ENCODE results near the gene GLDC. TPM values are rescaled to one million over a fixed set of nuclear protein-coding genes. Genes with fewer than 3 reads are reported as not detected.

GLDC gene
- total RNA-seq, 2 experiments from 2014 or later = not detected

DNA sequence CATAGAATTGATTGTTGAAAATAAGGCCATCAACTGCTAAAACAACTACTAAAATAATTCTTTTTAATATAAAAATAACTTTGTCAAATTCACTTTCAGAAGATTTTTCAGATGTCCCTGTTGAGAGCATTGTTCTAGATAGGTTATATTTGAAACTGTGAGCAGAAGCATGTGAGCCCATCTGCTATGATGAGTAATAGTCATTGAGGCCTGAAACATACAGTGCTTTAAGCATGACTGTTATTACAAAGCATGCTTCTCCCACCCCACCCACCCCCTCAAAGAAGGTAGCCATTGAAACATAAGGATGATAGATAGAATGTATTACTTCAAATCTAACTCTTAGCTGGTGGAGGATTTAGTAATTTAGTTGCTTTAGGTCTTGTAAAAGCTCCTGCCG lies 146.5 kb downstream of the GLDC start:
- no TSS peak for BruUV-seq (replicated peaks)

DNA sequence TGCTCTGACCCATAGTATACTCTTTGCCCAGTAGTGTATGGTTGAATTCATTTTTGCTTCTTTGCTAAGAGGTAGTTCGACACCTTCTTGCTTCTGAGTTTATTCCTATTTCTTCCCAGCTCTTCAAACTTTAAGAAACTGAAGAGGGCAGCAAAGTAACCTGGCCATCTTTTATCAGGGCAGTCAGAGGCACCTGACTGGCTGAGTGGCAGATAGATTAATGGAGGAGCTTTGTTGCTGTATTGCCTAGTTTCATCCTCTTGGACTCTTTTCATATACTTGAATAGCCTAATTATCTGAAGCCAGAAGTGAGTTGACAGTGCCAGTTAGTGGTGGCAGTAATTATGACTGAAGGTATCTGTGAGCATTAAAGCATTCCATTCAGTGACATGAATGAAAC lies 150.1 kb downstream of the GLDC start:
- H3K79me2 ChIP-seq (ENCODE audit: insufficient read depth, low read depth, low read length) = no peaks in the 10 kb centered on the region
- peak; percentile 7 for DNase-seq (ENCODE audit: low spot score)
- H3K36me3 ChIP-seq (ENCODE audit: insufficient read depth, low read length) = peaks cover 88% of the 10 kb centered on the region
- H3K9me2 ChIP-seq (ENCODE audit: insufficient read depth, low read length) = no peaks in the 10 kb centered on the region
- H3K9me3 ChIP-seq (ENCODE audit: low read length) = no peaks in the 10 kb centered on the region
- no peak overlapping the region for H3K4me2 ChIP-seq (ENCODE audit: low read length)
- H4K20me1 ChIP-seq (ENCODE audit: insufficient read depth, low read length) = no peaks in the 10 kb centered on the region
- H3K4me1 ChIP-seq (ENCODE audit: insufficient read depth, low read length, poor library complexity, severe bottlenecking) = no peaks in the 10 kb centered on the region
- POLR2A ChIA-PET = interaction anchor here (0.7 to 1.0 kb wide), 4 partner anchors 16 to 132 kb away, joined by 3 read pairs; no protein-coding TSS in a partner anchor
- no TSS peak for BruUV-seq (replicated peaks)
- no peak overlapping the region for H3K27ac ChIP-seq (ENCODE audit: low read depth, low read length, poor library complexity, severe bottlenecking)
- TF ChIP-seq EZH2phosphoT487 (IDR thresholded peaks at IDR 0.05; ENCODE audit: borderline replicate concordance, low read depth, low read length) = no peak
- TF ChIP-seq, protein P1, sequence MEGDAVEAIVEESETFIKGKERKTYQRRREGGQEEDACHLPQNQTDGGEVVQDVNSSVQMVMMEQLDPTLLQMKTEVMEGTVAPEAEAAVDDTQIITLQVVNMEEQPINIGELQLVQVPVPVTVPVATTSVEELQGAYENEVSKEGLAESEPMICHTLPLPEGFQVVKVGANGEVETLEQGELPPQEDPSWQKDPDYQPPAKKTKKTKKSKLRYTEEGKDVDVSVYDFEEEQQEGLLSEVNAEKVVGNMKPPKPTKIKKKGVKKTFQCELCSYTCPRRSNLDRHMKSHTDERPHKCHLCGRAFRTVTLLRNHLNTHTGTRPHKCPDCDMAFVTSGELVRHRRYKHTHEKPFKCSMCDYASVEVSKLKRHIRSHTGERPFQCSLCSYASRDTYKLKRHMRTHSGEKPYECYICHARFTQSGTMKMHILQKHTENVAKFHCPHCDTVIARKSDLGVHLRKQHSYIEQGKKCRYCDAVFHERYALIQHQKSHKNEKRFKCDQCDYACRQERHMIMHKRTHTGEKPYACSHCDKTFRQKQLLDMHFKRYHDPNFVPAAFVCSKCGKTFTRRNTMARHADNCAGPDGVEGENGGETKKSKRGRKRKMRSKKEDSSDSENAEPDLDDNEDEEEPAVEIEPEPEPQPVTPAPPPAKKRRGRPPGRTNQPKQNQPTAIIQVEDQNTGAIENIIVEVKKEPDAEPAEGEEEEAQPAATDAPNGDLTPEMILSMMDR (conservative IDR thresholded peaks at IDR 0.05; ENCODE audit: low read length) = peak; percentile 38; the same call in 1 of the 2 replicates
- CTCF ChIA-PET (ENCODE audit: unreplicated experiment) = no interaction called here
- no peak overlapping the region for H2AFZ ChIP-seq (ENCODE audit: low read length)
- H3K4me3 ChIP-seq (ENCODE audit: low read depth, low read length, poor library complexity, severe bottlenecking) = no peak overlapping the region
- intact Hi-C loops (cut with micrococcal nuclease; ENCODE audit: unreplicated experiment) = no loop called here

More for the DNA sequence above, 146.5 kb downstream of the GLDC start:
- no peak overlapping the region for H3K4me3 ChIP-seq (ENCODE audit: low read depth, low read length, poor library complexity, severe bottlenecking)
- H3K36me3 ChIP-seq (ENCODE audit: insufficient read depth, low read length) = peaks cover 89% of the 10 kb centered on the region
- no peaks in the 10 kb centered on the region for H4K20me1 ChIP-seq (ENCODE audit: insufficient read depth, low read length)
- no peaks in the 10 kb centered on the region for H3K9me2 ChIP-seq (ENCODE audit: insufficient read depth, low read length)
- H3K27ac ChIP-seq (ENCODE audit: low read depth, low read length, poor library complexity, severe bottlenecking) = no peak overlapping the region
- H3K4me1 ChIP-seq (ENCODE audit: insufficient read depth, low read length, poor library complexity, severe bottlenecking) = no peaks in the 10 kb centered on the region
- CTCF ChIA-PET (ENCODE audit: unreplicated experiment) = no interaction called here
- no peaks in the 10 kb centered on the region for H3K79me2 ChIP-seq (ENCODE audit: insufficient read depth, low read depth, low read length)
- no peak for DNase-seq (ENCODE audit: low spot score)
- H2AFZ ChIP-seq (ENCODE audit: low read length) = no peak overlapping the region
- no peaks in the 10 kb centered on the region for H3K9me3 ChIP-seq (ENCODE audit: low read length)
- intact Hi-C loops (cut with micrococcal nuclease; ENCODE audit: unreplicated experiment) = no loop called here
- no peak overlapping the region for H3K4me2 ChIP-seq (ENCODE audit: low read length)
- TF ChIP-seq EZH2phosphoT487 (IDR thresholded peaks at IDR 0.05; ENCODE audit: borderline replicate concordance, low read depth, low read length) = no peak
- TF ChIP-seq, protein P1 (conservative IDR thresholded peaks at IDR 0.05; ENCODE audit: low read length) = no peak
- POLR2A ChIA-PET = no interaction called here

DNA sequence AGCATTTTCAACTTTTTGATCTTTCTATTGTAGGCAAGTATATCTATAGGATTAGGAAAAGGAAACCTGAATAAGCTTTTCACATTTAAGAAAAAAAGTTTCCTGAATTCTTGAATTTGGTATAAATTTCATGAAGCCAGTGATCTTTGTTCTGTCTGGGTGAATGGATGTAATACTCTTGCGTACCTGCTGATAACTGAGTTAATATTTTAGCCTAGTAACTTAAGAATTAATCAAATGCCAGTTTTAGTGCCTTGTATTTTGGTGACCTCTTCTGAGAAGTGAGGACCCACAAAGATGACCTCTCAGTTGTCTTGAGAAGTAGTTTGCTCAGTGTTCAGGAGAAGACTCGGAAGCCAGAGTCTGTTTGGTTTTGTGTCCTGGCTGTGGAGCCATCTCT lies 154.7 kb downstream of the GLDC start:
- no peaks in the 10 kb centered on the region for H4K20me1 ChIP-seq (ENCODE audit: insufficient read depth, low read length)
- H3K4me3 ChIP-seq (ENCODE audit: low read depth, low read length, poor library complexity, severe bottlenecking) = no peak overlapping the region
- CTCF ChIA-PET (ENCODE audit: unreplicated experiment) = no interaction called here
- no TSS peak for BruUV-seq (replicated peaks)
- H3K36me3 ChIP-seq (ENCODE audit: insufficient read depth, low read length) = peaks cover 88% of the 10 kb centered on the region
- no peak overlapping the region for H3K27ac ChIP-seq (ENCODE audit: low read depth, low read length, poor library complexity, severe bottlenecking)
- DNase-seq (ENCODE audit: low spot score) = no peak
- TF ChIP-seq, protein P1 (conservative IDR thresholded peaks at IDR 0.05; ENCODE audit: low read length) = no peak
- TF ChIP-seq EZH2phosphoT487 (IDR thresholded peaks at IDR 0.05; ENCODE audit: borderline replicate concordance, low read depth, low read length) = no peak
- no peaks in the 10 kb centered on the region for H3K9me2 ChIP-seq (ENCODE audit: insufficient read depth, low read length)
- no peaks in the 10 kb centered on the region for H3K79me2 ChIP-seq (ENCODE audit: insufficient read depth, low read depth, low read length)
- POLR2A ChIA-PET = interaction anchor here (0.9 kb wide), 1 partner anchor 10 kb away, joined by 3 read pairs; no protein-coding TSS in a partner anchor
- H3K9me3 ChIP-seq (ENCODE audit: low read length) = no peaks in the 10 kb centered on the region
- no peak overlapping the region for H2AFZ ChIP-seq (ENCODE audit: low read length)
- intact Hi-C loops (cut with micrococcal nuclease; ENCODE audit: unreplicated experiment) = no loop called here
- H3K4me1 ChIP-seq (ENCODE audit: insufficient read depth, low read length, poor library complexity, severe bottlenecking) = no peaks in the 10 kb centered on the region
- H3K4me2 ChIP-seq (ENCODE audit: low read length) = no peak overlapping the region

Data from OCI-LY7 (cell line).